Measurements from ENCODE around the gene CAPN12. TPM values are rescaled to one million over a fixed set of nuclear protein-coding genes. Genes with fewer than 3 reads are reported as not detected.

The CAPN12 gene
- total and polyA plus RNA-seq, 2 of the 4 experiments (the other 2 are of a cell fraction): 0.18 to 0.97 TPM

DNA sequence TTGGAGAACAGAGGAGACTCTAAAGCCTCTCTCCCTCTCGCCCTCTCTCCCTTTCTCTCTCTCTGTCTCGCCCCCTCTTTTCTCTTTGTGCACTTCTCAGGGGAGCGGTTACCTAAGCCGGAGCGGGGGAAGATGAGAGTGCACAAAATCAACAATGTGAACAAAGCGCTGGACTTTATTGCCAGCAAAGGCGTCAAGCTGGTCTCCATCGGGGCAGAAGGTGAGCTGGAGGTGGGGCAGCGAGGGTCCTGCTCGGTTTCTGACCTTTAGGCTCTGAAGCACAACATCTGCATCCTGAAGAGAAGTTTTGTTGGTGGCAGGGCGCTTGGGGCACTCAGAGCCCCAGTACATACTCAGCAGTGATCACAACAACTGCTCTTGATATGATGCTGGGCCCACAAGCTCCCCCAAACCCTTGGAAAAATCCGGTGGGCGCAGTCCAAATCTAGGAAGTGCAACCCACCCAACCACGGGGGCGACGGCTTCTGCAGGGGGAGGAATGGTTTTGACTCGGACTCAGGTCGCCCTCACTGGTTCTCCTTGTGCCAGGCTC is 43.3 kb downstream of the CAPN12 start (continued):
- no peak for TF ChIP-seq SMC3 (IDR thresholded peaks at IDR 0.05; ENCODE audit: low read depth, low read length)

DNA sequence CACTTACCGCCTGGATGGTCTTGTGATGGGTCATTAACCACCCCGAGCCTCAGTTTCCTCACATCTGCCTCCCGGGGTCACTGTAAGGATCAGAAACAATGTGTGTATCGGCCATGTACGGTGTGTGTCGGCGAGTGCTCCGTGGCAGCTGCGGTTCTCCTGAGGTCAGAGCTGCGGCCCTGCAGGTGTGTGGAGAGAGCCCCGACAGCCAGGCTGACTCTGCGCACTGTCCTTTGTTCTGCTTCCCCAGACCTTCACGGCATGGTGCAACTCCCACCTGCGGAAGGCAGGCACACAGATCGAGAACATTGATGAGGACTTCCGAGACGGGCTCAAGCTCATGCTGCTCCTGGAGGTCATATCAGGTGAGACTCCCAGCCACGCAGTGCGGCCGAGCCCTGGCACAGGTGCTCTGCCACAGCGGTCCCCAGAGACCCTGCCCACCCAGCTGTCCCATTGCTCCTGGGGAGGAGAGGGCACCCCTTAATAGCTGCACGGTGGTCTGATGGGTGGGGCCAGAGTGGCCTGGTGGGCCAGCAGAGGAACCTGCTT is 43.8 kb downstream of the CAPN12 start:
- Histone ChIP-seq H3K9me3 (ENCODE audit: control insufficient read depth, insufficient read depth, low read length) (no peaks in the 10 kb centered on the region), H4K20me1 (ENCODE audit: insufficient read depth, low read length) (peaks cover 95% of the 10 kb centered on the region), H3K14ac (replicated peaks; ENCODE audit: low read depth, low read length) (no peak overlapping the region), H3K56ac (ENCODE audit: extremely low read depth, insufficient read depth, low read length) (no peak overlapping the region), H3K36me3 (ENCODE audit: control insufficient read depth, insufficient read depth, low read length) (peaks cover 65% of the 10 kb centered on the region), H2BK15ac (ENCODE audit: low read depth, low read length) (no peak overlapping the region), H2AK9ac (replicated peaks; ENCODE audit: low read depth, low read length, poor library complexity) (no peak overlapping the region), H3K4ac (ENCODE audit: low read depth, low read length) (no peak overlapping the region), H3K27me3 (ENCODE audit: control insufficient read depth, insufficient read depth, low read length) (no peaks in the 10 kb centered on the region), H3K4me3 (ENCODE audit: insufficient read depth, low read depth, low read length) (no peak overlapping the region), H2AK5ac (ENCODE audit: low read depth, low read length) (no peak overlapping the region; the same call in 1 of the 2 replicates), H4K8ac (ENCODE audit: low read depth in 2 of 2, low read length in 2 of 2) (no peak overlapping the region), H3K9me1 (ENCODE audit: insufficient read depth, low read length) (peaks cover 32% of the 10 kb centered on the region), H2BK120ac (ENCODE audit: low read depth, low read length) (no peak overlapping the region), H2BK5ac (ENCODE audit: low read depth, low read length, poor library complexity, severe bottlenecking) (no peak overlapping the region), H2AFZ (replicated peaks; ENCODE audit: low read length, poor library complexity) (no peak overlapping the region), H3K27ac (ENCODE audit: insufficient read depth, low read length) (no peak overlapping the region), H3K4me2 (ENCODE audit: low read depth, low read length) (no peak overlapping the region), H3K79me1 (ENCODE audit: low read depth in 1 of 2, low read length in 2 of 2) (peaks cover 0 to 97% of the 10 kb centered on the region in 2 experiments; a peak in 3 of 4 replicates), H3K4me1 (ENCODE audit: control insufficient read depth, insufficient read depth, low read length) (peaks cover 13% of the 10 kb centered on the region), H4K91ac (ENCODE audit: insufficient read depth, low read depth, low read length) (no peak overlapping the region), H3K23ac (ENCODE audit: low read depth, low read length) (no peak overlapping the region), H3K18ac (ENCODE audit: low read depth, low read length) (no peak overlapping the region), H3K9ac (ENCODE audit: low read depth, low read length) (no peak overlapping the region), H4K5ac (ENCODE audit: low read depth, low read length) (no peak overlapping the region), H2BK20ac (ENCODE audit: low read depth, low read length) (no peak overlapping the region)
- WGBS, 2 experiments (ENCODE audit: extremely low coverage in 2 of 2, insufficient read length in 1 of 2): 96% methylated on average over 17 of the region's 22 CpGs; no CpG with 5 or more reads in 1 of the 2 experiments
- TF ChIP-seq MAZ (IDR thresholded peaks at IDR 0.05; ENCODE audit: borderline replicate concordance, low read depth, low read length): no peak
- TF ChIP-seq FOS (IDR thresholded peaks at IDR 0.05; ENCODE audit: low read depth, low read length): no peak
- TF ChIP-seq SMC3 (IDR thresholded peaks at IDR 0.05; ENCODE audit: low read depth, low read length): no peak
- TF ChIP-seq USF2 (IDR thresholded peaks at IDR 0.05; ENCODE audit: low read depth, low read length): no peak
- no peak for TF ChIP-seq CHD1 (IDR thresholded peaks at IDR 0.05; ENCODE audit: low read depth, low read length)
- dilution Hi-C loops (cut with HindIII; ENCODE audit: low sequenced_read_pairs, unreplicated experiment) (no loop called here), intact Hi-C loops (cut with micrococcal nuclease) (no loop called here), in situ Hi-C loops (cut with MboI; ENCODE audit: low sequenced_read_pairs) (no loop called here)
- ChIA-PET CTCF (no interaction called here), POLR2A (ENCODE audit: unreplicated experiment) (no interaction called here)
- no peak for ATAC-seq (ENCODE audit: low read depth)
- BruUV-seq (replicated peaks): no TSS peak
- DNase-seq: no peak

Data from IMR-90 (cell line).